Activated T-cell treated with anti-CD3 and anti-CD28 coated beads, Interleukin-2, amount 50 U/mL, for 72 hours (primary cell): ENCODE data around the gene PRSS23. TPM values are rescaled to one million over a fixed set of nuclear protein-coding genes. Genes with fewer than 3 reads are reported as not detected.
"Not testable (repeated sequence)": the region's sequence is repeated elsewhere in the genome, so short reads cannot be mapped to it uniquely, and the experiment has no call there.

Experiments used
- ATAC-seq, 2 donors: fragments of 150-1000 bp; cut with Tn5 transposase; replicated peaks in 1 of 2; 2 replicates each; pipeline ENCODE4 v1.10.0; 2021; ENCODE audit warnings: moderate library complexity in 2 of 2, mild to moderate bottlenecking in 1 of 2
- DNase-seq, 2 donors: peaks; one replicate each; pipeline ENCODE4 v3.0.0; 2021 to 2022; ENCODE audit warnings: mixed read lengths in 1 of 2
- H3K27ac Mint-ChIP-seq: one replicate; pipeline ENCODE4 v1.8.0; 2022; ENCODE audit warnings: mild to moderate bottlenecking, moderate library complexity, mixed read lengths
- H3K27me3 Mint-ChIP-seq: one replicate; pipeline ENCODE4 v1.8.0; 2022; ENCODE audit warnings: low read depth, mixed read lengths
- H3K36me3 Mint-ChIP-seq, 2 donors: one replicate each; pipeline ENCODE4 v1.8.0; 2022; ENCODE audit warnings: mixed read lengths in 2 of 2, mild to moderate bottlenecking in 1 of 2; ENCODE audit not compliant: insufficient read depth in 2 of 2
- H3K4me1 Mint-ChIP-seq: one replicate; pipeline ENCODE4 v1.8.0; 2022; ENCODE audit warnings: low read depth, mixed read lengths
- H3K4me3 Mint-ChIP-seq, 2 donors: one replicate each; pipeline ENCODE4 v1.8.0; 2022; ENCODE audit warnings: mild to moderate bottlenecking in 2 of 2, mixed read lengths in 2 of 2, moderate library complexity in 2 of 2
- H3K9me3 Mint-ChIP-seq, 2 donors: one replicate each; pipeline ENCODE4 v1.8.0; 2022; ENCODE audit warnings: mixed read lengths in 2 of 2
- total RNA-seq, 2 donors: library from RNA; stranded (reverse); gene quantifications; one replicate each; pipeline ENCODE4 v1.2.3, GENCODE V29; 2022

PRSS23 gene
- total RNA-seq = 1 to 10 TPM in 1 of 2 donors, under 1 TPM in 1; 0.65 to 1.4 TPM

DNA sequence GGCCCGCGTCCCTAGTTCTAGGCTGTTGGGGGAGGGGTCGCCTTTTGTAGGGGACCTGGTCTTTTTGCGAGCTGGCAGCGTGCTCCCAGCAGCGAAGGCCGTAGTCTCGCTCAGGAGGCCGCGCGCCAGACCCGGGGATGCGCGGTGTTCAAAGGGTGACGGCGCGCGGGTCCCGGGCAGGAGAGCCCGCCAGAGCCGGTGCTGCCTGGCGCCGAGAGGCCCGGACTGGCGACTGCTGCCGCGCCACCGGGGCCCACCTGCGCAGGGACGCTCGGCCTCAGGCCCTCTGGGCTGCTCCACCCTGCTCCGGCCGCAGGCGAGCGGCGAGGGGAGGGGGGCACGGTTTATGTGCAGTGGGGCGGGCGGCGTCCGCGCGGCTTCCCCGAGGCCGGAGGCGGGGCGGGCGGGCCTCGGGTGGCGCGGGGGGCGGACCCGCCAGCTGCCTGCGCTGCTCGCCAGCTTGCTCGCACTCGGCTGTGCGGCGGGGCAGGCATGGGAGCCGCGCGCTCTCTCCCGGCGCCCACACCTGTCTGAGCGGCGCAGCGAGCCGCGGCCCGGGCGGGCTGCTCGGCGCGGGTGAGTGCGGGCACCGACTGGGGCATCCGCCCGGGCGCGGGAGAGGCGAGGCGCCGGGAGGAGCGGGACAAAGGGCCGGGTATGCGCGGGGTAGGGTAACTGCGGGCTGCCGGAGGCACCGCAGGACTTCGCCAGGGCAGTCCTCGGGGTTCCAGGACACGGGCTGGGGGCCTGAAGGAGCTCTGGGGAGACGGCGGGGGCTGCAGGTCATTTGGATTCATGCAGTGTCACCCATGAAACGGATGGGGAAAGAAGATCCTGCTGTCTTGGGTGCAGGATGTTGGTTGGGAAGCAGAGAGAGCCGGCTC, at the start of gene PRSS23:
PRSS23 (plus strand) TSS at position 467 of the 884 bp plus-strand sequence. CDS start 7,102 bp downstream, outside the sequence.
- peaks cover 68% of the 10 kb centered on the region for H3K27me3 Mint-ChIP-seq
- ATAC-seq (peak; percentile 85 to 89), DNase-seq (peak; percentile 54 to 63)
- no peaks in the 10 kb centered on the region for H3K36me3 Mint-ChIP-seq
- peak within 1 kb of the TSS; percentile 75 to 82 for H3K4me3 Mint-ChIP-seq
- no peak within 1 kb of the TSS for H3K27ac Mint-ChIP-seq
- no peaks in the 10 kb centered on the region for H3K9me3 Mint-ChIP-seq
- H3K4me1 Mint-ChIP-seq = peaks cover 43% of the 10 kb centered on the region

- H3K27me3 Mint-ChIP-seq = peaks cover 37% of the 10 kb centered on the region
- H3K4me1 Mint-ChIP-seq = no peaks in the 10 kb centered on the region
- no peak for ATAC-seq
- no peaks in the 10 kb centered on the region for H3K9me3 Mint-ChIP-seq
- H3K4me3 Mint-ChIP-seq = no peak overlapping the region
- no peaks in the 10 kb centered on the region for H3K36me3 Mint-ChIP-seq
- H3K27ac Mint-ChIP-seq = no peak overlapping the region
- no peak for DNase-seq
Observed at GRCh38 chr11:86753459-86753858, 46.9 kb upstream of the PRSS23 start.

DNA sequence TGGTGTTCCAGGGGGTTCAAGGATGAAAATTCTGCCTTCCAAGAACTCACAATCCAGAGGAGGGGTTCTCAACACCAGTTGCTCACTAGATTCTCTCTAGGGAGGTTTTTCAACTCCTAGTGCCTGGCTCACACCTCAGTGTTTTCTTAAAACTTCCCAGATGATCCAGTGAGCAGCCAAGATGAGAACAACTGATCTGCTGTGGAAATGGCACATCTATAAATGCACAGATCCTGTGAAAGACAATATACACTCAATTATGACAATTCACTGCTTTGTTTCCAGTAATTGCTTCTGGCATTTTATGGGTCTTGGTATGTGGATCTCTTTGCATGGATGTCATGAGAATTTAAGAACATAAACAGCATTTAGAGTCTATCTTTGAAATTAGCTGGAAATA, 45.2 kb upstream of the PRSS23 start:
- ATAC-seq (no peak), DNase-seq (no peak)
- H3K9me3 Mint-ChIP-seq = no peaks in the 10 kb centered on the region
- H3K27me3 Mint-ChIP-seq = peaks cover 33% of the 10 kb centered on the region
- H3K4me3 Mint-ChIP-seq = no peak overlapping the region
- H3K27ac Mint-ChIP-seq = no peak overlapping the region
- no peaks in the 10 kb centered on the region for H3K4me1 Mint-ChIP-seq
- no peaks in the 10 kb centered on the region for H3K36me3 Mint-ChIP-seq

DNA sequence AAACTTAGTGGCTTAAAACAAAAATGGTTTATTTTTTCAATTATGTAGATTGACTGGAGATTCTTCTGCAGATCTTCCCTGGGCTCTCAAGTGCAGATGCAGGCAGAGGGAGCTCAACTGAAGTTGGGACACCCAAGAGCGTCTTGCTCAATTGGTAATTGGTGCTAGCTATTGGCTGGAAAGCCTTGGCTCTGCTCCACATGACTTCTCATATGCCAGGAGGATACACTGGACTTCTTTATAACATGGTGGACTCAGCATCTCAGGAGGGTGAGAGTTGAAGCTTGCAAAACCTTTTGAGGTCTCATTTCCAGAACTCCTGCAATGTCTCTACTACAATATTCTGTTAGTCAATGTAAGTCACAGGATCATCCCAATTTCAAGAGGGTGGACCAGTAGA, 42.2 kb upstream of the PRSS23 start:
- H3K4me3 Mint-ChIP-seq = no peak overlapping the region
- H3K27me3 Mint-ChIP-seq = peaks cover 25% of the 10 kb centered on the region
- no peak overlapping the region for H3K27ac Mint-ChIP-seq
- no peaks in the 10 kb centered on the region for H3K36me3 Mint-ChIP-seq
- DNase-seq (no peak), ATAC-seq (no peak)
- no peaks in the 10 kb centered on the region for H3K9me3 Mint-ChIP-seq
- peaks cover 11% of the 10 kb centered on the region for H3K4me1 Mint-ChIP-seq

DNA sequence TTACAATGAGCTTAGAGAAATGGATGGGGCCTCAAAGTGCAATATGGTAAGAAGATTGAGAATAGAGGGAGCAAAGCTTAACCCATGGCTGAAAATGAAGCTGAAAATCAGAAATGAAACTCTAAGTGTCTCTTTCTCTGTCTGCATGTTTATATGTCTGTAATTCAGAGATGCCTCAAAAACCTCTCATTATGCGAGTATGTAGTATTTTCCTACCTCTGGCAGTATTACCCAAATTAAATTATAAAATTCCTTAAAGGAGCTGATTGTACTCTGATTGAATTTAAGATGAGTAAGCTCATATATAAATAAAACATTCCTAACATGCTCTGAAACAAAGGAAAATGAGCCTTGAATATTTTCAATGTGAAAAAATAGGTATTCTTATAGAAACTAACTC, 39.8 kb upstream of the PRSS23 start:
- no peak overlapping the region for H3K4me3 Mint-ChIP-seq
- H3K9me3 Mint-ChIP-seq = no peaks in the 10 kb centered on the region
- no peak for ATAC-seq
- peaks cover 40% of the 10 kb centered on the region for H3K27me3 Mint-ChIP-seq
- no peaks in the 10 kb centered on the region for H3K36me3 Mint-ChIP-seq
- H3K4me1 Mint-ChIP-seq = peaks cover 11% of the 10 kb centered on the region
- no peak overlapping the region for H3K27ac Mint-ChIP-seq
- DNase-seq = no peak

GRCh38 chr11:86761978-86762377, 38.4 kb upstream of the PRSS23 start:
- no peaks in the 10 kb centered on the region for H3K36me3 Mint-ChIP-seq
- peaks cover 48% of the 10 kb centered on the region for H3K27me3 Mint-ChIP-seq
- peaks cover 11% of the 10 kb centered on the region for H3K4me1 Mint-ChIP-seq
- H3K4me3 Mint-ChIP-seq = no peak overlapping the region
- H3K9me3 Mint-ChIP-seq = no peaks in the 10 kb centered on the region
- DNase-seq = no peak
- H3K27ac Mint-ChIP-seq = no peak overlapping the region
- no peak for ATAC-seq

- no peak for DNase-seq
- no peaks in the 10 kb centered on the region for H3K36me3 Mint-ChIP-seq
- H3K4me1 Mint-ChIP-seq = peaks cover 11% of the 10 kb centered on the region
- H3K27me3 Mint-ChIP-seq = peaks cover 34% of the 10 kb centered on the region
- no peak overlapping the region for H3K4me3 Mint-ChIP-seq
- no peak overlapping the region for H3K27ac Mint-ChIP-seq
- H3K9me3 Mint-ChIP-seq = no peaks in the 10 kb centered on the region
- ATAC-seq = no peak
Observed at GRCh38 chr11:86765203-86765602, 35.1 kb upstream of the PRSS23 start.

DNA sequence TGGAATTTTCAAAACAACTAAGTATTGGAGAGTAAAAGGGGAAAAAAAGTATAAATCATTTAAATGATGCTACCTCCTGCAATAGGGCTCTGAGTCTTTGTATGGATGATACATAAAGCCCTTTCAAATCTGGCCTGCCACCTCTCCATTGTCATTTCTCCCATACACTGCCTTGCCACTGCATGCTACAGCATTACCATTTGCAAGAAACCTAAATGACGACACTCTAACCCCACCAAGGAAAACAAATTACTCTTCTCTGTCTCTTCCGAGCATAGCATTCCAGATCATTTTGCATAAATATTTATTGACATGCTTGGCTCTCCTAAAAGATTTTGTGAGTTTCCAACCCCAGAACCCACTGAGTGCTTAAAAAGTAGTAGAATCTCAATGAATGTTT, 34.5 kb upstream of the PRSS23 start:
- Mint-ChIP-seq H3K27ac (no peak overlapping the region), H3K9me3 (no peaks in the 10 kb centered on the region)
- DNase-seq = no peak

DNA sequence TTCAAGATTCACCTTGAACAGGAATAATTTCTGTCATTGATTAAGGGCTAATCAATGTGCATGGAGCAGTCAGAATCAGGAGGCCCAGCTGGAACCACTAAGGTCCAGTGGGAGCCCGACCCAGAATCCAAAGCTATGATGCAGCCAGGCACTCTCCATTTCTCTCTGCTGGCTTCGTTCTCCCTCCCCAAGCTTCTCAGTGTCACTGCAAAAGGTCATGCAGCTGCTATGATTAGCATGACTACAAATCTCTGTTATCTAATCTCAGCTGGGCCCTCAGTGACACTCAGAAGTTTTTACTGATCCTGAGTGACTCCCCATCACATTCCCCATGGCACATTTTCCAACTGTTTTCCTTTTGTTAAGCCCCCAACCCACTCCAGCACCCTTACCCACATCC, 31.1 kb upstream of the PRSS23 start:
- ATAC-seq = no peak
- no peak overlapping the region for H3K27ac Mint-ChIP-seq
- peaks cover 30% of the 10 kb centered on the region for H3K27me3 Mint-ChIP-seq
- H3K36me3 Mint-ChIP-seq = no peaks in the 10 kb centered on the region
- DNase-seq = no peak
- no peak overlapping the region for H3K4me3 Mint-ChIP-seq
- H3K4me1 Mint-ChIP-seq = no peaks in the 10 kb centered on the region
- H3K9me3 Mint-ChIP-seq = peaks cover 0 to 3% of the 10 kb centered on the region in 2 donors

More for the DNA sequence above, 34.5 kb upstream of the PRSS23 start:
- H3K36me3 Mint-ChIP-seq = no peaks in the 10 kb centered on the region
- peaks cover 34% of the 10 kb centered on the region for H3K27me3 Mint-ChIP-seq
- H3K4me3 Mint-ChIP-seq = no peak overlapping the region
- no peak for ATAC-seq
- peaks cover 11% of the 10 kb centered on the region for H3K4me1 Mint-ChIP-seq

- ATAC-seq, H3K9me3 Mint-ChIP-seq, H3K27ac Mint-ChIP-seq, DNase-seq, H3K4me1 Mint-ChIP-seq, H3K4me3 Mint-ChIP-seq, H3K36me3 Mint-ChIP-seq: not testable (repeated sequence)
- peaks cover 24% of the 10 kb centered on the region for H3K27me3 Mint-ChIP-seq
Observed at GRCh38 chr11:86770473-86771027, 29.8 kb upstream of the PRSS23 start.

GRCh38 chr11:86772999-86773398, 27.3 kb upstream of the PRSS23 start:
- no peaks in the 10 kb centered on the region for H3K36me3 Mint-ChIP-seq
- DNase-seq (no peak), ATAC-seq (no peak)
- H3K4me1 Mint-ChIP-seq = no peaks in the 10 kb centered on the region
- H3K9me3 Mint-ChIP-seq = peaks cover 0 to 3% of the 10 kb centered on the region in 2 donors
- H3K27me3 Mint-ChIP-seq = peaks cover 34% of the 10 kb centered on the region
- no peak overlapping the region for H3K4me3 Mint-ChIP-seq
- H3K27ac Mint-ChIP-seq = no peak overlapping the region

DNA sequence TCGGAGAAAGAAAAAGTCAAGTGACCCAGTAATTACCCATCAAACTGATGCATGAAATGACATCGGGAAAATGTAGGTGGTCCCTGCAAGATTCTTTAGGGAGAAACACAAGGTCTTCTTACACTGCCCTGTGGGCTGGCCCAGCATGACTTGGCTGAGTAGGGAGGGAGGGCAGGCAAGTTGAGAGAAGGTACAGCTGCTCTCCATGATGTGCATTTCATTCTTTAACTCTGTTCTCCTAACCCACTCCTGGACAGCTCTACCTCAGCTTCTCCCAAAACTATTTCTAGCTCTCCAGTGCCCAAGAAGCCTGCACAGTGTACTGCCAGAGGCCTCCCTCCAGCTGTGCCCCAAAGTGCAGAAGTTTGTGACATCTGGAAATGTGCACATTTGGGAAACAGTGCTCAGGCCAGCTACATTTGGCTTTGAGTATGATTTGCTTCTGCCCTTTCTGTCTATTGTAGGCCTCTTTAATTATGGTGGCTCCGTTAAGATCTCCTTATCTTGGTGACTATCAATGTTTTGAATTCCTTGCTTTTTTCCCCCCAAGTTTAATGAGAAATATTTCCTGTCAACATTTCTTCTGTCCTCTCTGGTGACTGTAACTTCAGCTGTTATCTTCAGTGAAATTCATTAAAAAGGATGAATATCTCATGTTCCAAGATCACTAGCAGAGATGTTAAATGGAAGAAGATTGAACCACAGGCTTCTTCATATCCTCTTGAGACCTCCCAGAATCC, 26.7 kb upstream of the PRSS23 start:
- no peak for DNase-seq
- Mint-ChIP-seq H3K4me1 (no peaks in the 10 kb centered on the region), H3K9me3 (peaks cover 0 to 3% of the 10 kb centered on the region in 2 donors), H3K36me3 (no peaks in the 10 kb centered on the region), H3K27me3 (peaks cover 35% of the 10 kb centered on the region), H3K4me3 (no peak overlapping the region), H3K27ac (no peak overlapping the region)
- ATAC-seq = no peak

GRCh38 chr11:86774417-86774816, 25.9 kb upstream of the PRSS23 start:
- Mint-ChIP-seq H3K9me3 (peaks cover 0 to 3% of the 10 kb centered on the region in 2 donors), H3K4me3 (no peak overlapping the region), H3K27me3 (peaks cover 42% of the 10 kb centered on the region), H3K27ac (no peak overlapping the region), H3K36me3 (no peaks in the 10 kb centered on the region), H3K4me1 (no peaks in the 10 kb centered on the region)
- ATAC-seq = no peak
- no peak for DNase-seq
